GM19395 (cell line): ENCODE data around the gene TMEM95.
"Not testable (repeated sequence)": the region's sequence is repeated elsewhere in the genome, so short reads cannot be mapped to it uniquely, and the experiment has no call there.

Experiments used
- ATAC-seq: cut with Tn5 transposase; IDR thresholded peaks from one replicate; pipeline ENCODE4 v1.9.1; 2021; ENCODE audit warnings: mild to moderate bottlenecking, moderate library complexity; ENCODE audit not compliant: unreplicated experiment

TMEM95 gene

DNA sequence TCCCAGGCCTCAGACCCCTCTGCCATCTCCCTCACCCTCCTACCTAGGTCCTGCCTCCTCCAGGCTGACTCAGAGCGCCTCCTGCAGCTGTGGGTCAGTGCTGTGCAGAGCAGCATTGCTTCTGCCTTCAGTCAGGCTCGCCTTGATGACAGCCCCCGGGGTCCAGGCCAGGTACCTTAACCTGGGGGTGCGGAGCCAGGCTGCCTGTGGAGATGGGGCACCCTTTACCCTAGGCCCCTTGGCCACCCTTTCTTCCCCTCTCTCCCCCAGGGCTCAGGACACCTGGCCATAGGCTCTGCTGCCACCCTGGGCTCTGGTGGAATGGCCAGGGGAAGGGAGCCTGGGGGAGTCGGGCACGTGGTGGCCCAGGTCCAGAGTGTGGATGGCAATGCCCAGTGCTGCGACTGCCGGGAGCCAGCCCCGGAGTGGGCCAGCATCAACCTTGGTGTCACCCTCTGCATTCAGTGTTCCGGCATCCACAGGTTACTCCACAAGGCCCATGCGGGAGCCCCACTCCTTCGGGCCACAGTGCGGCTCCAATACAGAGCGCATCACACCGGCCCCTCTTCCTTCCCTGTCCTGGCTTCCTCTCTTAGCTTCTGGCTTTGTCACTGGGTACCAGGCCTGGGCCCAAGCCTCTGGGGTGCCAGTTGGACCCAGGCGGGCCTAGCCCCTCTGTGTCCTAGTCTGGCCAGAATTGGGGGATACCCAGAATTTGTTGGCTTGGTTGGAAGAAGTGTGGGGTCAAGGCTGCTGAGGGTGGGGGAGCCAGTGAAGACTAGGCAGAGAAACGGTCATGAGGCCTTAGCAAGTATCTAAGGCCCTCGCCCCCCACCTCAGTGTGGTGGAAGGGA, 8.0 kb upstream of the TMEM95 start:
- ATAC-seq = no peak

DNA sequence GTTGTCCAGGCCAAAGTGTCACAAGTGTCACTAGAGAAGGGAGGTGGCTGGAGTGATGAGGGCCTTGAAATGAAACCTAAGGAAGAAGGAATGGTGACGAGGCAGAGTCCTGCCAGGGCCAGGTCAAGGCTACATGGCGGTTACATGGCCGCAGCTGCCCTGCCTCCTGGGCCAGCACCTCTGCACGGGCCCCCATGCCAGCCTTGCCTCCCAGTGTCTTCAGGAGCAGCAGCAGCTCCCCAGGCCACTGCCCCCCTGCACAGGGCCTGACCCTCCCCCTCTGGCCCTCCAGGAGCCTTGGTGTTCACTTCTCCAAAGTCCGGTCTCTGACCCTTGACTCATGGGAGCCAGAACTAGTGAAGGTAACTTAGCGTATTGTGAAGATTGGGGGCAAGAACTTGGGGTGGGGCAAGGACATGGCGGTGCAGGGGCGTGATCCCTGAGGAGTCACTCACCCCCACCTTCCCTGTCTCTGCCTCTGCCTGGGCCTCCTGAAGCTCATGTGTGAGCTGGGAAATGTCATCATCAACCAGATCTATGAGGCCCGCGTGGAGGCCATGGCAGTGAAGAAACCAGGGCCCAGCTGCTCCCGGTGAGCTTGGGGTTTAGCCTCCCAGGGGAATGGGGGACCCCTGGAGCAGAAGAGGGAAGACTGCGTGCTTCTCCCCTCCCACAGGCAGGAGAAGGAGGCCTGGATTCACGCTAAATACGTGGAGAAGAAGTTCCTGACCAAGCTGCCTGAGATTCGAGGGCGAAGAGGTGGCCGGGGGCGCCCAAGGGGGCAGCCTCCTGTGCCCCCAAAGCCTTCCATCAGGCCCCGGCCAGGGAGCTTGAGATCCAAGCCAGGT, 7.1 kb upstream of the TMEM95 start:
- no peak for ATAC-seq

DNA sequence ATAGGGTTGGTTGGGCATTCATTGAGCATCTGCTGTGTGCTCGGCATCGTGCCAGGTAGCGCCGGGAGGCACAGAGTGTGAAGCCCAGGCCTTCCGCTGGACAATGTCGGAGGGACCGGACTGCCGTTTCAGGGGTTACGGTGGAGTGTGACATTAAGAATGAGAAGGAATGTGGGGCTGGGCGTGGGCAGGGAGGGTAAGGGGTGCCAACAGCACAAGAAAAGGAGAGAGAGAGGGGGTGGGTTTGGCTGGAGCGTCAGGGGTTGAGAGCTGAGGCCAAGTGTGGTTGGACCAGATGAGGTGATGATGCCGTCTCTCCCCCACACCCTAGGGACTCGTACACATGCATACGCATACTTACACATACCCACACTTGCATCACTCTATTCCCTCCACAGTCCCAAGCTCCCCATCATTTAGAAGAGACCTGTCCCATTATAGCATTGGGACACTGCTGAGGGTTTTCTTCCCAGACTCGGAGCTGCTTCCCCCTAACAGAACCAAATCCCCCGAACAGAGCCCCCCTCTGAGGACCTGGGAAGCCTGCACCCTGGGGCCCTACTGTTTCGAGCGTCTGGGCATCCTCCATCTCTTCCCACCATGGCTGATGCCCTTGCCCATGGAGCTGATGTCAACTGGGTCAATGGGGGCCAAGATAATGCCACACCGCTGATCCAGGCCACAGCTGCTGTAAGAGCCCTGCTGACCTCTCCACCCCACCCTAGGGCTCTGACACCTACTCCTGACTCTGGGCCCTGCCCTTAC, 6.3 kb upstream of the TMEM95 start:
- ATAC-seq = no peak

DNA sequence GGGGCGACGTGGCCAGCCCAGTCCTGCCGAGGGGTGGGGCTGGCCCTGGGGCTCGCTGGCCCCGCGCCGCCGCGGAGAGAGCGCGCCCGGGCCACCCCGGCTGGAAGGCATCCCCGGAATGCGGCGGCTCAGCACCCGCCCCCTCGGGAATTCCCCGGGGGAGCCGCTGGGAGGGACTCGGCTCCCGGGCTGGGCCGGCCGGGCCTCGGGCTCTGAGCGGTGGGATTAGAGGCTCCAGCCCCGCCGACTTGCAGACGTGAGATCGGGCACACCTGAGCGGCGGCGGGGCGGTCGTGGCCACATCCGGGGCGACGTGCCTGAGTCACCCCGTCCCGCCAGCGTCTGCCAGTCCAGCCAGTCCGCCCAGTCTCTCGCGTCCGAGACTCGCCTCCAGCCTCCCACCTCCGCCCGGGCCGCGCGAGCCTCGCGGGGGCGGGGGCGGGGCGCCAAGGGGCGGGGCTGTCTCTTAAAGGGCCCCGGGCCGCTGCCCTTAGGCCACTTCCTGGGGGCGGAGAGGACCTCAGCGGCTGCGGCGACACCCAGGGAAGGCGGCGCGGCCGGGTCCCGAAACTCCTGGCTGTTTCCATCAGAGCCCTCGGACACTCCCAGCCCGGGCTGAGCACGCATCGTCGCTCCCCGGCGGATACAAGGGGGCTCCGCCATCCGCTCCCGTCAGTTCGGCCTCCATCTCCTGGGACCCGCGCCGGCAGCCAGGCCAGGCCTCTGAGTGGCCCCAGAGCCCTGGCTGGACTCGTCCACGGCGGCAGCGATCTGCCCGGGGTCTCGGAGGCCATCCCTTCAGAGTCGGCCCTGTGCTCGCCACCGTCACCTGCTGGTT, 3.1 kb upstream of the TMEM95 start, which contains the start of gene KCTD11:
Gene KCTD11 (plus strand): TSS at position 498 of the 838 bp plus-strand sequence.
- peak; percentile 66 for ATAC-seq

GRCh38 chr17:7352503-7352889, 2.5 kb upstream of the TMEM95 start:
- no peak for ATAC-seq

GRCh38 chr17:7352910-7353635, 1.9 kb upstream of the TMEM95 start:
- no peak for ATAC-seq

- ATAC-seq = no peak
Observed at GRCh38 chr17:7354262-7354843, 603 bp upstream of the TMEM95 start.

DNA sequence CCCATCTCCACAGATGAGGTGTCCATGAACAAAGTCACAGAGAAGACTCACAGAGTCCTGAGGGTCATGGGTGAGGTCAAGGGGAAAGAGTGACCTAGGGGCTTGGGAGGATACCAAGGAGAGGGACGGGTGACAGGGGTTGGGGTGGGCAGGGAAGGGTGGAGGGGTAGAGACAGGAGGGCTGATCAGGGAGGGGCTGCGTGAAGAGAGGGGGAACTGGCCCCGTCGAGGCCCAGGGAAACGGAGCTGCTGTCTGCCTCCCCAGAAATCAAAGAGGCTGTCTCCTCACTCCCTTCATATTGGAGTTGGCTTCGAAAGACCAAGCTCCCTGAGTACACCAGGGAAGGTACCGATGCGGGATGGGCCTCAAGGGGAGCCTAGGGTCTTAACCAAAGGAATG, 617 bp downstream of the TMEM95 start:
- ATAC-seq = no peak

DNA sequence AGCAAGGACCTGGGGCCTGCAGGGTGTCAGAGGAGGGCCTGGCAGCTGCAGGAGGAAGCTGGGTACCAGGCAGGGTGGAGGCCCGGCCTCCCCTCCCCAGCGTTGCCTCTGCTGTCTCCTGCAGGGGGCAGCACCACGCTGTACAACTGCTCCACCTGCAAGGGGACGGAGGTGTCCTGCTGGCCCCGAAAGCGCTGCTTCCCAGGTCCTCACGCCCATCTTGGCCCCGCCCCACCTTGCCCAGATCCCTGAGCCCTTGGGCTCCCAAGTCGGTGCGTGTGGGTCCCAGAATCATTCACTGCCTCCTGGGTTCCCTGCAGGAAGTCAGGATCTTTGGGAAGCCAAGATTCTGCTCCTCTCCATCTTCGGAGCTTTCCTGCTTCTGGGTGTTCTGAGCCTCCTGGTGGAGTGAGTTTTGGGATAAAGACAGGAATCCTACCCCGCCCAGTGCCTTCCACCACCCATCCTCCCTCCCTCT, 1.2 kb downstream of the TMEM95 start:
- ATAC-seq = no peak

GRCh38 chr17:7356756-7357155, 1.8 kb downstream of the TMEM95 start:
- no peak for ATAC-seq

- ATAC-seq = no peak
Observed at GRCh38 chr17:7357381-7357780, 2.4 kb downstream of the TMEM95 start.

- ATAC-seq = no peak
Observed at GRCh38 chr17:7361906-7362305, 7.0 kb downstream of the TMEM95 start.

DNA sequence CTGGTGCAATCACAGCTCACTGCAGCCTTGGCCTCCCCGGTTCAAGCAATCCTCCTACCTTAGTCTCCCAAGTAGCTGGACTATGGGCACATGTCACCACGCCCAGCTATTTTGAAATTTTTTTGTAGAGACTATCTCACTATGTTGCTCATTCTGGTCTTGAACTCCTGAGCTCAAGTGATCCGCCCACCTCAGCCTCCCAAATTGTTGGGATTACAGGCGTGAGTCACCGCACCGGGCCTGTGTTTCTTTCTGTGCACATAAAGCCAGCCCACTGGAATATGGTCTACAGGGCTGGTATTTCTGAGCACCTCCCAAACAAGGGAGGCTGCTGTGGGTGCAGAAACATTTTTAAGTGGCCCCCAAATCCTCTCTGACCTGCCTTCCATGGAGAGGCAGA, 8.4 kb downstream of the TMEM95 start:
- no peak for ATAC-seq

- ATAC-seq = not testable (repeated sequence)
Observed at GRCh38 chr17:7365963-7366362, 11.0 kb downstream of the TMEM95 start.

DNA sequence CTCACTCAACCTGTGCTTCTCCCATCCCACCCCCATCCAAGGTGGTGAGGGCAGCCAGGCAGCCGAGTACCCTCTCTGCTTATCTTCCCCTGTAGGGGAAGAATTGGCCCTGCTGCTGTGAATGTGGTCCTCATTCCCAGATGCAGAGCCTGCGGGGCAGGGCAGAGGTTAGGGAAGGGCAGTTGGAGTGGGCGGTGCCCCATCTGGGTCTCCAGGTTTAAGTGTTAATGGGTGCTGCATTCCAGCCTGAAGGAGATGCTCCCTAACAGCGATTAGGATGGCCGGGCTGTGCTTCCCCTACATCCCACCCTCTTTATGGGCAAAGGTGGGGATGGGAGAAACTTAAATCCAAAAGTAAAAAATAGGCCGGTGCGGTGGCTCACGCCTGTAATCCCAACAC, 12.1 kb downstream of the TMEM95 start:
- ATAC-seq = no peak

DNA sequence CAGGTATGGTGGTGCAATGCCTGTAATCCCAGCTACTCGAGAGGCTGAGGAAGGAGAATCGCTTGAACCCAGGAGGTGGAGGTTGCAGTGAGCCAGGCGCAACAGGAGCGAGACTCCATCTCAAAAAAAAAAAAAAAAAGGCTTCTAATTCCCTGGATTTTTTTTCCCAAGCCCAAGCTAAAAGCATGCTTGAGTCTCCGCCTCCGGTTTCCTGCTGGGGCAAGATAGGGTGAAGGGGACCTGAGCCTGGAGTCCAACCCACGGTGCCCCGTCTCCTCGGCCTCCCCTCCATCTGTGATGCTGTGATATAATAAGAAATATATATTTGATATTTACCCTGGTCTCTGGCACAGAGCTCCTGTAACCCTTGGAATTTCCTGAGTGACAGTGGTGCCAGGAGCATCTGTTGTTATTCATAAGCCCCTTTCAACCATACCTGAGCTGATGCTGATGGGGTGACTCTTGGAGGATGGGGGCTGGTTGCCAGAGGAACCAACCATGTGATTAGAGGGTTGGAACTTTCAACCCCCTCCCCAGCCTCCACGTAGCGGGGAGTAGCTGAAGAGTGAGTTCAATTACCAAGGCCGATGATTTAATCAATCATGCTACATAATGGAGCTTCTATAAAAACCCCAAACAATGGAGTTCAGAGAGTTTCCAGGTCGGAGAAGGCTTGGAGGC, 13.1 kb downstream of the TMEM95 start:
- no peak for ATAC-seq

DNA sequence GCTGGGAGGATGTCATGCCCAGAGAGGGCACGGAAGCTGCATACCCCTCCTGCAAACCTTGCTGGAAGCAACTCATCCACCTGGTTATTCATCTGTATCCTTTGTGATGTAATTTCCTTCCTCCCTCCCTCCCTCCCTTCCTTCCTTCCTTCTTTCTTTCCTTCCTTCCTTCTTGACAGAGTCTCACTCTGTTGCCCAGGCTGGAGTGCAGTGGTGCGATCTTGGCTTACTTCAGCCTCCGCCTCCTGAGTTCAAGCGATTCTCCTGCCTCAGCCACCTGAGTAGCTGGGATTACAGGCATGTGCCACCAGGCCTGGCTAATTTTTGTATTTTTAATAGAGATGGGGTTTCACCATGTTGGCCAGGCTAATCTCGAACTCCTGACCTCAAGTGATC, 13.6 kb downstream of the TMEM95 start:
- not testable (repeated sequence) for ATAC-seq

GRCh38 chr17:7369825-7370224, 14.9 kb downstream of the TMEM95 start:
- no peak for ATAC-seq

GRCh38 chr17:7370853-7371252, 15.9 kb downstream of the TMEM95 start:
- no peak for ATAC-seq
